Astrocyte (in vitro differentiated cells and primary cell): ENCODE data around the gene OCA2. TPM values are rescaled to one million over a fixed set of nuclear protein-coding genes. Genes with fewer than 3 reads are reported as not detected.

Experiments
- DNase-seq: peaks from one replicate; pipeline ENCODE4 v3.0.0-alpha.2; 2010; ENCODE audit warnings: low read depth
- FAIRE-seq: peaks from 2 replicates; lab custom pipeline; 2011; peaks lifted over from hg19 to GRCh38; lab: Jason Lieb, UNC
- H2AFZ ChIP-seq: 2 replicates; pipeline ENCODE4 v1.6.0; 2012; ENCODE audit warnings: low read depth, low read length, inconsistent platforms
- H3K27ac ChIP-seq: 2 replicates; pipeline ENCODE4 v1.5.1; 2011; ENCODE audit warnings: low read depth, low read length, inconsistent platforms
- H3K27me3 ChIP-seq: 2 replicates; pipeline ENCODE4 v1.6.0; 2011; ENCODE audit warnings: low read length, inconsistent platforms; ENCODE audit not compliant: insufficient read depth
- H3K36me3 ChIP-seq: 2 replicates; pipeline ENCODE4 v1.5.1; 2011; ENCODE audit warnings: low read length, inconsistent platforms; ENCODE audit not compliant: insufficient read depth
- H3K4me1 ChIP-seq: 2 replicates; pipeline ENCODE4 v1.5.1; 2011; ENCODE audit warnings: low read length, inconsistent platforms; ENCODE audit not compliant: insufficient read depth
- H3K4me2 ChIP-seq: 2 replicates; pipeline ENCODE4 v1.6.0; 2012; ENCODE audit warnings: low read length, inconsistent platforms
- H3K4me3 ChIP-seq: 2 replicates; pipeline ENCODE4 v1.5.1; 2011; ENCODE audit warnings: low read depth, mild to moderate bottlenecking, low read length, inconsistent platforms; ENCODE audit not compliant: insufficient read depth
- H3K79me2 ChIP-seq: 2 replicates; pipeline ENCODE4 v1.6.0; 2012; ENCODE audit warnings: mild to moderate bottlenecking, low read length, inconsistent platforms; ENCODE audit not compliant: insufficient read depth
- H3K9ac ChIP-seq: 2 replicates; pipeline ENCODE4 v1.6.0; 2012; ENCODE audit warnings: mild to moderate bottlenecking, low read length, inconsistent platforms
- H3K9me3 ChIP-seq: 2 replicates; pipeline ENCODE4 v1.5.1; 2012; ENCODE audit warnings: low read depth, mild to moderate bottlenecking, low read length, inconsistent platforms; ENCODE audit not compliant: insufficient read depth
- H4K20me1 ChIP-seq: 2 replicates; pipeline ENCODE4 v1.6.0; 2012; ENCODE audit warnings: low read length, inconsistent platforms; ENCODE audit not compliant: insufficient read depth
- H3K27ac Mint-ChIP-seq: one replicate; pipeline ENCODE4 v1.8.0; 2021; ENCODE audit warnings: mild to moderate bottlenecking, mixed read lengths; ENCODE audit not compliant: unreplicated experiment
- H3K27me3 Mint-ChIP-seq: one replicate; pipeline ENCODE4 v1.8.0; 2021; ENCODE audit warnings: low read depth, mixed read lengths; ENCODE audit not compliant: unreplicated experiment
- H3K36me3 Mint-ChIP-seq: one replicate; pipeline ENCODE4 v1.8.0; 2021; ENCODE audit warnings: low read depth, mixed read lengths; ENCODE audit not compliant: unreplicated experiment
- H3K4me1 Mint-ChIP-seq: one replicate; pipeline ENCODE4 v1.8.0; 2021; ENCODE audit warnings: low read depth, mixed read lengths; ENCODE audit not compliant: unreplicated experiment
- H3K4me3 Mint-ChIP-seq: one replicate; pipeline ENCODE4 v1.8.0; 2021; ENCODE audit warnings: mild to moderate bottlenecking, moderate library complexity, mixed read lengths; ENCODE audit not compliant: unreplicated experiment
- H3K9me3 Mint-ChIP-seq: one replicate; pipeline ENCODE4 v1.8.0; 2021; ENCODE audit warnings: mild to moderate bottlenecking, mixed read lengths; ENCODE audit not compliant: unreplicated experiment
- EZH2 ChIP-seq: IDR thresholded peaks from 2 replicates; pipeline ENCODE4 v1.6.1; 2012; ENCODE audit warnings: mild to moderate bottlenecking, low read length, inconsistent platforms; ENCODE audit not compliant: insufficient read depth
- total RNA-seq: library from RNA; stranded (reverse); gene quantifications from 2 replicates; pipeline ENCODE4 v1.2.1, GENCODE V29; 2021
- TF ChIP-seq, protein P1 (sequence below): IDR thresholded peaks from 2 replicates; pipeline ENCODE4 v1.5.1; 2011; ENCODE audit warnings: low read depth, mild to moderate bottlenecking, inconsistent platforms, low read length, moderate library complexity; ENCODE audit not compliant: insufficient read depth

The OCA2 gene
- total RNA-seq, 1 donor from 2014 or later: 2.9 TPM

DNA sequence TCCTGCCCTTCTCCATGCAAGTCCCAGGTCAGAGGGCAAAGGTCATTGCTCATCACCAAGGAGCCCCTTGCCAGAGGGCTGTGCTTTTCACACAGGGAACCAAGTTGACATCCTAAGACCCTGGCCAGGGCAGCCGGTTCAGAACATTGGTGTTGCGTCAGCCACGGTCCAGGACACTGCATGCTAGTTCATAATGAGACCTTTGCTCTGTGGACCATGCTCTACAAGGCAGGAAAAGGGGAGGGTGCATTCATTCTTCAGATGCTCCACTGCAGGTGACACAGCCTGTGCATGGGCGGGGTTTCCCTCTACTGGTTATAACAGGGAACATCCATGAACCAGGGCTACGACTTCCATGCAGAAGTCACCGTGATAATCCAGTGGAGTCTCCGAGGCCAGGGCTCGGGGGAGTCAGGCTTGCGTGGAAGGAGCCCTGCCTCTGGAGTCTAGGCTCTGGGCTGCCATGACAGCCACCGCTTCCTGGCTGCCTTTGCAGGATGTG is 81.6 kb downstream of the OCA2 start:
- FAIRE-seq (no peak), DNase-seq (no peak)
- Histone ChIP-seq H3K9ac (no peak overlapping the region), H3K36me3 (no peaks in the 10 kb centered on the region), H3K79me2 (no peaks in the 10 kb centered on the region), H4K20me1 (no peaks in the 10 kb centered on the region), H2AFZ (no peak overlapping the region), H3K4me2 (no peak overlapping the region), H3K9me3 (no peaks in the 10 kb centered on the region), H3K4me1 (peaks cover 7% of the 10 kb centered on the region), H3K27ac (no peak overlapping the region), H3K27me3 (no peaks in the 10 kb centered on the region), H3K4me3 (no peak overlapping the region)
- TF ChIP-seq, protein P1, sequence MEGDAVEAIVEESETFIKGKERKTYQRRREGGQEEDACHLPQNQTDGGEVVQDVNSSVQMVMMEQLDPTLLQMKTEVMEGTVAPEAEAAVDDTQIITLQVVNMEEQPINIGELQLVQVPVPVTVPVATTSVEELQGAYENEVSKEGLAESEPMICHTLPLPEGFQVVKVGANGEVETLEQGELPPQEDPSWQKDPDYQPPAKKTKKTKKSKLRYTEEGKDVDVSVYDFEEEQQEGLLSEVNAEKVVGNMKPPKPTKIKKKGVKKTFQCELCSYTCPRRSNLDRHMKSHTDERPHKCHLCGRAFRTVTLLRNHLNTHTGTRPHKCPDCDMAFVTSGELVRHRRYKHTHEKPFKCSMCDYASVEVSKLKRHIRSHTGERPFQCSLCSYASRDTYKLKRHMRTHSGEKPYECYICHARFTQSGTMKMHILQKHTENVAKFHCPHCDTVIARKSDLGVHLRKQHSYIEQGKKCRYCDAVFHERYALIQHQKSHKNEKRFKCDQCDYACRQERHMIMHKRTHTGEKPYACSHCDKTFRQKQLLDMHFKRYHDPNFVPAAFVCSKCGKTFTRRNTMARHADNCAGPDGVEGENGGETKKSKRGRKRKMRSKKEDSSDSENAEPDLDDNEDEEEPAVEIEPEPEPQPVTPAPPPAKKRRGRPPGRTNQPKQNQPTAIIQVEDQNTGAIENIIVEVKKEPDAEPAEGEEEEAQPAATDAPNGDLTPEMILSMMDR: peak; percentile 9
- TF ChIP-seq EZH2: no peak
- Mint-ChIP-seq H3K4me1 (peaks cover 16% of the 10 kb centered on the region), H3K27ac (no peak overlapping the region), H3K4me3 (no peak overlapping the region), H3K9me3 (peaks cover 3% of the 10 kb centered on the region), H3K36me3 (peaks cover 1% of the 10 kb centered on the region), H3K27me3 (peaks cover 13% of the 10 kb centered on the region)

DNA sequence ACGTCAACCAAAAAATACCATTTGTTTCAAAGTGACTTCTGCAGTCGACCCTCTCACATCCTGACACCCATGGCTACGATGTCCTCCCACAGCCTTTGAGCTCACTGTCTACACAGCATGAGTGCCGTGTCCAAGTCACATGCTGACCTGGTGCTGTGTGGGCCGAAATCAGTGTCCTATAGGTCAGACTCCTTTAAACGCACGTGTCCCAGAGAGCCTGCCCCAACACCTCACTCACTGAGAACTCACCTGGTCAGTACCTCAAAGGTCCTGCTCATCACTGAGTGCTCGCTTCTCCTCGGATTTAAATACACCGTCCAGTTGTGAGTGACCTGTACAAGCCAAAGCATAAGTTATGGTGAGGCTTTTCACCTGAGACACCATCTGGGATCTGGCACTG is 83.3 kb downstream of the OCA2 start:
- Mint-ChIP-seq H3K27ac (no peak overlapping the region), H3K9me3 (peaks cover 3% of the 10 kb centered on the region), H3K36me3 (no peaks in the 10 kb centered on the region), H3K27me3 (peaks cover 13% of the 10 kb centered on the region), H3K4me3 (no peak overlapping the region), H3K4me1 (peaks cover 7% of the 10 kb centered on the region)
- H3K4me3 ChIP-seq: no peak overlapping the region
- H3K27me3 ChIP-seq: no peaks in the 10 kb centered on the region
- H4K20me1 ChIP-seq: no peaks in the 10 kb centered on the region
- H3K9me3 ChIP-seq: no peaks in the 10 kb centered on the region
- TF ChIP-seq, protein P1: no peak
- TF ChIP-seq EZH2: no peak
- H3K27ac ChIP-seq: no peak overlapping the region
- no peak overlapping the region for H3K4me2 ChIP-seq
- no peaks in the 10 kb centered on the region for H3K4me1 ChIP-seq
- no peaks in the 10 kb centered on the region for H3K36me3 ChIP-seq
- H3K79me2 ChIP-seq: no peaks in the 10 kb centered on the region
- H3K9ac ChIP-seq: no peak overlapping the region
- no peak overlapping the region for H2AFZ ChIP-seq
- no peak for DNase-seq
- FAIRE-seq: no peak

DNA sequence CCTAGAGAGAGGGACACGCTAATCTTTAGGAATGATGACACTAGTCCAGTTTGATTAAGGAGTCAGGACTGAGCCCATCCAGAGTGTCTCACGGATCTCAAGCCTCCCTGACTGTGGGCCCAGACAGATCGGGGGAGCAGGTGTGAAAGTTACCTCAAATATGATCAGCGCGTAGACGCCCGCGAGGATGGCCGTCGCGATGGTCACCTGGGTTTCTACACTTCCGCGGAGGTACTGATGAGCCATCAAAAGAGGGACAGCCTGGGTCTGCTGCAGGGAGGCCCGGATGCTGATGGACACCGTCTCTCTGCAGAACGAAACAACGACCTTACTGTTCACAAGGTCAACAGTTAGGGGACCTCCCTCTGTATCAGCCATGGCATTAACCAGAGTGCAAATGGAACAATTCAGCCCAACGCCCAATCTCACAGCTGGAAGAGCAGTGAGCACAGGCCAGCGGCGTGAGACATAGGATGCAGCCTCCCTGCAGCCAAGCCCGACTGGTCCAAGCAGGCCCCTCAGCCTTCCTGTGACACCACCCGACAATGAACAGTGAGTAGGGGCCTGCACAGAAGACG is 84.4 kb downstream of the OCA2 start:
- FAIRE-seq (no peak), DNase-seq (no peak)
- H3K4me3 ChIP-seq: no peak overlapping the region
- H3K4me1 Mint-ChIP-seq: no peaks in the 10 kb centered on the region
- H3K27ac ChIP-seq: no peak overlapping the region
- no peaks in the 10 kb centered on the region for H4K20me1 ChIP-seq
- no peaks in the 10 kb centered on the region for H3K27me3 ChIP-seq
- no peak overlapping the region for H3K27ac Mint-ChIP-seq
- no peaks in the 10 kb centered on the region for H3K9me3 ChIP-seq
- H3K9ac ChIP-seq: no peak overlapping the region
- H3K36me3 ChIP-seq: no peaks in the 10 kb centered on the region
- H3K4me1 ChIP-seq: no peaks in the 10 kb centered on the region
- no peak overlapping the region for H2AFZ ChIP-seq
- H3K79me2 ChIP-seq: no peaks in the 10 kb centered on the region
- peaks cover 13% of the 10 kb centered on the region for H3K27me3 Mint-ChIP-seq
- H3K4me2 ChIP-seq: no peak overlapping the region
- TF ChIP-seq EZH2: no peak
- TF ChIP-seq, protein P1: no peak
- peaks cover 6% of the 10 kb centered on the region for H3K9me3 Mint-ChIP-seq
- no peaks in the 10 kb centered on the region for H3K36me3 Mint-ChIP-seq
- H3K4me3 Mint-ChIP-seq: no peak overlapping the region
